ENCODE results near the gene SFT2D3. TPM values are rescaled to one million over a fixed set of nuclear protein-coding genes. Genes with fewer than 3 reads are reported as not detected.

The SFT2D3 gene
- total RNA-seq, 1 experiment from 2014 or later, result 4.1 TPM

DNA sequence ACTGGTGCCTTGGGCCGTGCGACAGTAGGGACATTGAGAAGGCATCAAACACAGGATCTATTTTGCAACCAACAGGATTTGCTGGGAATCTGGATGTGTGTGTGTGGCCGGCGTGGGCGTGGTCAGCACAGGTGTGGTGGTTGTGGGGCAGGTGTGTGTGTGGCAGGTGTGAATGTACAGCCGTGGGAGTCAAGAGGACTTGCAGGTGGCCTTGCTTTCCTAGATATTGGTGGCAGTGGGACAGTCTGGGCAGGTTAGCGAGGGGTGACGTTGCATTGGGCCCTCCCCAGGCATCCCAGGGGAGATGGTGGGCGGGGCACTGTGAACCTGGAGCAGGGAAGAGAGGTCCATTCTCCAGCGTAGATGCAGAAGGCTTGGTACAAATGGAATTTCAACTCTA is 22.8 kb upstream of the SFT2D3 start:
- ChIA-PET POLR2A (no interaction called here), CTCF (interaction anchor here (0.5 kb wide), 1 partner anchor 87 kb away, joined by 3 read pairs; no protein-coding TSS in a partner anchor)
- no peak overlapping the region for H3K27ac Mint-ChIP-seq (ENCODE audit: low read depth, unreplicated experiment)

DNA sequence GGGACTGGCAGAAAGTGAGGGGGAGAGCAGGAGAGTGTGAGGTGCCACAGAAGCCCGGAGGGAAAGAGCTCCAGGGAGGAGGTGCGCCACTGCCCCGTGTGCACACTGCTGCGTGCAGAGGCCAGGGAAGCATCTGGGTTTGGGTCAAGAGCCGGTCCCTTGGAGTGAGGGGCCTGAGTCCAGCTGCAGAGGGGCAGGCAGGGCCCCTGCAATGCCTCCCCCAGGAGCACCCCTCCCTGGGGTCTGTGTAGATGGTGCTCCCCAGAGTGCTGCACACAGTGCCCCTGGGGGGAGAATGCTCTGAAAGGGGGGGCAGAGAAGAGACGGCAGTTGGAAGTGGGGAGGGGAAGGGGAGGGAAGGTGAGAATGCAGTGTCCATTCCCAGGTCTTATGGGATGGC is 22.3 kb upstream of the SFT2D3 start:
- intact Hi-C loops (cut with micrococcal nuclease), result no loop called here
- no peaks in the 10 kb centered on the region for H3K9me3 Mint-ChIP-seq (ENCODE audit: unreplicated experiment)
- H3K36me3 Mint-ChIP-seq (ENCODE audit: insufficient read depth, unreplicated experiment), result no peaks in the 10 kb centered on the region
- POLR2A ChIA-PET, result interaction anchor here (0.6 kb wide), 1 partner anchor 49 kb away, joined by 3 read pairs; no protein-coding TSS in a partner anchor
- H3K4me3 Mint-ChIP-seq (ENCODE audit: unreplicated experiment), result no peak overlapping the region
- TF ChIP-seq, protein P1, sequence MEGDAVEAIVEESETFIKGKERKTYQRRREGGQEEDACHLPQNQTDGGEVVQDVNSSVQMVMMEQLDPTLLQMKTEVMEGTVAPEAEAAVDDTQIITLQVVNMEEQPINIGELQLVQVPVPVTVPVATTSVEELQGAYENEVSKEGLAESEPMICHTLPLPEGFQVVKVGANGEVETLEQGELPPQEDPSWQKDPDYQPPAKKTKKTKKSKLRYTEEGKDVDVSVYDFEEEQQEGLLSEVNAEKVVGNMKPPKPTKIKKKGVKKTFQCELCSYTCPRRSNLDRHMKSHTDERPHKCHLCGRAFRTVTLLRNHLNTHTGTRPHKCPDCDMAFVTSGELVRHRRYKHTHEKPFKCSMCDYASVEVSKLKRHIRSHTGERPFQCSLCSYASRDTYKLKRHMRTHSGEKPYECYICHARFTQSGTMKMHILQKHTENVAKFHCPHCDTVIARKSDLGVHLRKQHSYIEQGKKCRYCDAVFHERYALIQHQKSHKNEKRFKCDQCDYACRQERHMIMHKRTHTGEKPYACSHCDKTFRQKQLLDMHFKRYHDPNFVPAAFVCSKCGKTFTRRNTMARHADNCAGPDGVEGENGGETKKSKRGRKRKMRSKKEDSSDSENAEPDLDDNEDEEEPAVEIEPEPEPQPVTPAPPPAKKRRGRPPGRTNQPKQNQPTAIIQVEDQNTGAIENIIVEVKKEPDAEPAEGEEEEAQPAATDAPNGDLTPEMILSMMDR (IDR thresholded peaks at IDR 0.05; ENCODE audit: unreplicated experiment), result no peak
- CTCF ChIA-PET, result interaction anchor here (0.5 kb wide), 2 partner anchors 87 to 130 kb away, joined by 3 to 5 read pairs; no protein-coding TSS in a partner anchor
- no TSS peak for BruUV-seq (replicated peaks)
- H3K27ac Mint-ChIP-seq (ENCODE audit: low read depth, unreplicated experiment), result no peak overlapping the region
- H3K4me1 Mint-ChIP-seq (ENCODE audit: insufficient read depth, unreplicated experiment), result no peaks in the 10 kb centered on the region
- H3K27me3 Mint-ChIP-seq (ENCODE audit: insufficient read depth, unreplicated experiment), result peaks cover 34% of the 10 kb centered on the region
- DNase-seq (ENCODE audit: unreplicated experiment), result no peak

More for the DNA sequence above, 22.8 kb upstream of the SFT2D3 start:
- H3K9me3 Mint-ChIP-seq (ENCODE audit: unreplicated experiment), result no peaks in the 10 kb centered on the region
- no peak overlapping the region for H3K4me3 Mint-ChIP-seq (ENCODE audit: unreplicated experiment)
- no peak for DNase-seq (ENCODE audit: unreplicated experiment)
- peaks cover 34% of the 10 kb centered on the region for H3K27me3 Mint-ChIP-seq (ENCODE audit: insufficient read depth, unreplicated experiment)
- TF ChIP-seq, protein P1 (IDR thresholded peaks at IDR 0.05; ENCODE audit: unreplicated experiment), result no peak
- no peaks in the 10 kb centered on the region for H3K36me3 Mint-ChIP-seq (ENCODE audit: insufficient read depth, unreplicated experiment)
- no TSS peak for BruUV-seq (replicated peaks)
- no peaks in the 10 kb centered on the region for H3K4me1 Mint-ChIP-seq (ENCODE audit: insufficient read depth, unreplicated experiment)
- intact Hi-C loops (cut with micrococcal nuclease), result no loop called here

DNA sequence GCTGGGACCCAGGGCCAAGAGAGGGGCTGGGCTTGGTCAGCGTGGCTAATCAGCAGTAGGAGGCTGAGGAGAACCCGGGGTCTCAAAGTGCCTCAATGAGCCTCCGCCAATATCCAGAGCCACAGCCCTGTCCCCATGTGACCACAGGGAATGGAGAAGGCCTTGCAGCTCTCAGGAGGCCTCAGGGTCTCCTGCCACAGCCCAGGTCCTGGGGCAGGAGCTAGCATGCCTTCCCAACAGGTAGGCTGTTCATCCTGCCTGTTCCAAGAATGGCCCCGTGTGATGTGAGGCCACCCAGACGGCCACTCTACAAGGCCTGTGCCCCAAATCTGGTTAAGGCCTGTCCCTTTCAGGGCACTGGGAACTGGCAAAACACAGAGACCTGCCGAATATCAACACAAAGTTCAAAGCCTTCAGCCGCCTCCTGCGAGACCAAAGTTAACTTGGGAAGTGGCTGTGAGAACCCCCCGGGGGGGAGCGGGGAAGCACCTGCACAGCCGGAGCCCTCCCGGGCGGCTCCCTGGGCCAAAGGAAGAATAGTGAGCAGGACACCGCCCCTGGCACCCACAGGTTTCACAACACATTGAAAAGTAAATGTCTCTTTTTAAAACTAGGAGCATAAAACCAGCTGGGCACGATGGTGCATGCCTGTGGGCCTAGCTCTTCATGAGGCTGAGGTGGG is 21.5 kb upstream of the SFT2D3 start:
- no peak overlapping the region for H3K4me3 Mint-ChIP-seq (ENCODE audit: unreplicated experiment)
- H3K27me3 Mint-ChIP-seq (ENCODE audit: insufficient read depth, unreplicated experiment), result peaks cover 34% of the 10 kb centered on the region
- TF ChIP-seq, protein P1 (IDR thresholded peaks at IDR 0.05; ENCODE audit: unreplicated experiment), result no peak
- CTCF ChIA-PET, result interaction anchor here (0.5 kb wide), 1 partner anchor 129 kb away, joined by 5 read pairs; no protein-coding TSS in a partner anchor
- DNase-seq (ENCODE audit: unreplicated experiment), result no peak
- no peaks in the 10 kb centered on the region for H3K9me3 Mint-ChIP-seq (ENCODE audit: unreplicated experiment)
- POLR2A ChIA-PET, result interaction anchor here (0.6 to 0.7 kb wide), 2 partner anchors 48 to 186 kb away, joined by 3 to 4 read pairs; no protein-coding TSS in a partner anchor
- intact Hi-C loops (cut with micrococcal nuclease), result no loop called here
- no TSS peak for BruUV-seq (replicated peaks)
- H3K27ac Mint-ChIP-seq (ENCODE audit: low read depth, unreplicated experiment), result no peak overlapping the region
- H3K4me1 Mint-ChIP-seq (ENCODE audit: insufficient read depth, unreplicated experiment), result no peaks in the 10 kb centered on the region
- H3K36me3 Mint-ChIP-seq (ENCODE audit: insufficient read depth, unreplicated experiment), result no peaks in the 10 kb centered on the region

DNA sequence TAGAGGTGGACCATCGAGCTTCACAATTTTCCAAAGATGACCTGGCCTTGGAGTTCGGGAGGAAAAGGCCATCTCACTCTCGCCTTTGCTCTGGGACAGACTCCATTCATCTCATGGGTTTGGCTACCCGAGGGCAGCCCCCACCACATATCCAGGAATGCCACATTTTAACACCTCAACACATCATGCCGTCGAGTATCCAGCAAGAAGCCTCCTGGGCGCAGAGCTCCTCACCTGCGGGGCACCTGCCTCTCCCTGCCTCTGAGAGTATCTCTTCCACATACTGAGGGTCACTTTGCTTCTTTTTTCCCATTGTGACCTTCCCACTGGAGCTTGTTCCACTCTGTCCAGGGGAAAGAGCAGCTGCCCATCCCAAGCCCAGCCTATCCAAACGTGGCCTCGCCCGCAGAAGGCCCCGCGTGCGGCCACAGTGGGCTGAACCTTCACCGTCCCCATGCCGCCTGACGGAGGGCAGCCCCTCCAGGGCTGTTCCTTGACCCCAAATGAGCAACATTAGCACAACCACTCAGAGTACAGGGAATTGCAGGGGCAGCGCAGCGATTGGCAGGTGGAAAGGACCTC is 20.5 kb upstream of the SFT2D3 start:
- BruUV-seq (replicated peaks), result no TSS peak
- Mint-ChIP-seq H3K27me3 (ENCODE audit: insufficient read depth, unreplicated experiment) (peaks cover 31% of the 10 kb centered on the region), H3K36me3 (ENCODE audit: insufficient read depth, unreplicated experiment) (no peaks in the 10 kb centered on the region), H3K27ac (ENCODE audit: low read depth, unreplicated experiment) (no peak overlapping the region), H3K9me3 (ENCODE audit: unreplicated experiment) (no peaks in the 10 kb centered on the region), H3K4me1 (ENCODE audit: insufficient read depth, unreplicated experiment) (no peaks in the 10 kb centered on the region), H3K4me3 (ENCODE audit: unreplicated experiment) (no peak overlapping the region)
- intact Hi-C loops (cut with micrococcal nuclease), result no loop called here
- no peak for DNase-seq (ENCODE audit: unreplicated experiment)
- ChIA-PET CTCF (no interaction called here), POLR2A (no interaction called here)
- TF ChIP-seq, protein P1 (IDR thresholded peaks at IDR 0.05; ENCODE audit: unreplicated experiment), result no peak
